Uterus (tissue), 4 donors: Measurements from ENCODE around the gene SH2B3. TPM values are rescaled to one million over a fixed set of nuclear protein-coding genes. Genes with fewer than 3 reads are reported as not detected.
A peak's percentile ranks its signal among the peaks of the same experiment; 100 is the strongest.
"Not testable (repeated sequence)": the region's sequence is repeated elsewhere in the genome, so short reads cannot be mapped to it uniquely, and the experiment has no call there.

Experiments used
- DNase-seq, 2 donors: peaks; one replicate each; pipeline ENCODE4 v3.0.0-alpha.2; 2019 to 2020
- H3K27ac ChIP-seq, 2 donors: fragments of 200-600 bp; sonication (generic); 1 replicate in 1 of 2; 2 replicates in 1 of 2; pipeline ENCODE4 v1.5.1; 2016 to 2018
- H3K27me3 ChIP-seq, 2 donors: fragments of 200-600 bp; sonication (generic); one replicate each; pipeline ENCODE4 v1.5.1; 2018 to 2019; ENCODE audit warnings: control low read depth in 1 of 2
- H3K36me3 ChIP-seq, 2 donors: fragments of 200-600 bp; sonication (generic); one replicate each; pipeline ENCODE4 v1.5.1; 2019; ENCODE audit warnings: control low read depth in 1 of 2
- H3K4me1 ChIP-seq, 2 donors: fragments of 200-600 bp; sonication (generic); one replicate each; pipeline ENCODE4 v1.5.1; 2018 to 2019; ENCODE audit warnings: control low read depth in 1 of 2
- H3K4me3 ChIP-seq, 2 donors: fragments of 200-600 bp; sonication (generic); 1 replicate in 1 of 2; 2 replicates in 1 of 2; pipeline ENCODE4 v1.5.1; 2018 to 2019; ENCODE audit warnings: mild to moderate bottlenecking in 1 of 2
- H3K9me3 ChIP-seq, 2 donors: fragments of 200-600 bp; sonication (generic); one replicate each; pipeline ENCODE4 v1.5.1; 2019; ENCODE audit warnings: control low read depth in 1 of 2
- POLR2A ChIP-seq, 2 donors: fragments of 450-650 bp; IDR thresholded peaks; one replicate each; pipeline ENCODE4 v1.6.1; 2016; ENCODE audit warnings: antibody characterized with exemption in 2 of 2, mild to moderate bottlenecking in 1 of 2, moderate library complexity in 1 of 2
- intact Hi-C: fragments of 100-400 bp; cut with DNase I; formaldehyde crosslinking; loops from one replicate; pipeline ENCODE4 v1.15.1; 2023; ENCODE audit warnings: low total_unique reads
- total RNA-seq, 4 donors: library from RNA; depleted of rRNA in 3 of 4; stranded (reverse); fragments of >200 nt in 3 of 4; gene quantifications; one replicate each; pipeline versions ENCODE4 v1.1.0 to v1.2.4, GENCODE V29; 2014 to 2023
- TF ChIP-seq, protein P1 (sequence below), 4 experiments: fragments of 200-600 bp in 2 of 4; fragments of 450-650 bp in 2 of 4; sonication (generic) in 2 of 4; IDR thresholded peaks; one replicate each; pipeline ENCODE4 v1.5.1; 2016 to 2019; ENCODE audit warnings: antibody characterized with exemption in 4 of 4, mild to moderate bottlenecking in 2 of 4, moderate library complexity in 1 of 4
- donor health status: DM: yes; HTN: yes; CAD: no.

Gene SH2B3
- total RNA-seq, 4 donors from 2014 or later: 11.8 to 31.3 (median 21.8) TPM

DNA sequence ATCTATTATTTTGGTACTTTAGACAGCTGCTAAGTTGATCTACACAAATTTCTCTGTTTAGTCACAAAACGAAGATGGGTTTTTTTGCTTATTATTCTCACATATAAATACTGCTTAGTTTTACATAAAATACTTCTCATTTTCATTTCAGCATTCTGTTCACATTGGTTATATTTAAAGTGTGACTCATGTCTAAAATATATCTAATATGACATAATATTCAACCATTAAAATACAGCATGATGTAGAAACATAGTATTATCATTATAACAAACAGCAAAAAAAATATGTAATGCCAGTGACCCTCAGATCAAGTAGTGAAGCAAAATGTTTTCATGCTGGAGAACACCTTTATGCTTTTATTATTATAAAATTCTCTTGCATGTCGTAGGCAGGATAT lies 63.7 kb downstream of the SH2B3 start:
- H3K27me3 ChIP-seq: no peaks in the 10 kb centered on the region
- no peak overlapping the region for H3K27ac ChIP-seq
- TF ChIP-seq, protein P1, sequence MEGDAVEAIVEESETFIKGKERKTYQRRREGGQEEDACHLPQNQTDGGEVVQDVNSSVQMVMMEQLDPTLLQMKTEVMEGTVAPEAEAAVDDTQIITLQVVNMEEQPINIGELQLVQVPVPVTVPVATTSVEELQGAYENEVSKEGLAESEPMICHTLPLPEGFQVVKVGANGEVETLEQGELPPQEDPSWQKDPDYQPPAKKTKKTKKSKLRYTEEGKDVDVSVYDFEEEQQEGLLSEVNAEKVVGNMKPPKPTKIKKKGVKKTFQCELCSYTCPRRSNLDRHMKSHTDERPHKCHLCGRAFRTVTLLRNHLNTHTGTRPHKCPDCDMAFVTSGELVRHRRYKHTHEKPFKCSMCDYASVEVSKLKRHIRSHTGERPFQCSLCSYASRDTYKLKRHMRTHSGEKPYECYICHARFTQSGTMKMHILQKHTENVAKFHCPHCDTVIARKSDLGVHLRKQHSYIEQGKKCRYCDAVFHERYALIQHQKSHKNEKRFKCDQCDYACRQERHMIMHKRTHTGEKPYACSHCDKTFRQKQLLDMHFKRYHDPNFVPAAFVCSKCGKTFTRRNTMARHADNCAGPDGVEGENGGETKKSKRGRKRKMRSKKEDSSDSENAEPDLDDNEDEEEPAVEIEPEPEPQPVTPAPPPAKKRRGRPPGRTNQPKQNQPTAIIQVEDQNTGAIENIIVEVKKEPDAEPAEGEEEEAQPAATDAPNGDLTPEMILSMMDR (IDR thresholded peaks at IDR 0.05): no peak
- TF ChIP-seq POLR2A (IDR thresholded peaks at IDR 0.05): no peak
- no peaks in the 10 kb centered on the region for H3K4me1 ChIP-seq
- no peaks in the 10 kb centered on the region for H3K36me3 ChIP-seq
- no peaks in the 10 kb centered on the region for H3K9me3 ChIP-seq
- DNase-seq: no peak
- intact Hi-C loops: no loop called here
- no peak overlapping the region for H3K4me3 ChIP-seq

DNA sequence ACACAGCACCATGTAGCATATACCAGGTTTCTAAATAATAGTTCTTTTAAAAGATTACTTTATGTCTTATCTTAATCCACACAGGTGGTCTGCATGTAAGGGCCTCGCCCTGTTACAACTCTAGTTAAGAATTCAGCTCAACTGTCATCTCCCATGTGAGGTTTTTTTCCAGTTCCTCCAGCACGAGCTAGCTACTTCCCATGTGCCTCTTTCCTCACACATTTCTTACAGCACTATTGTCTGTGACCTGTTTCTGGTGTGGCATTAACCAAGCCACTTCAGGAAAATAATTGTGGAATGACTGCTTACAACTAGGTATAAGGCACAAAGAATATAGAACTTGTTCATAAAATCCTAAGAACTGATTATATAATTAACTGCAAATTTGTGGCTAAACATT lies 65.5 kb downstream of the SH2B3 start:
- Histone ChIP-seq H3K27me3 (no peaks in the 10 kb centered on the region), H3K4me1 (no peaks in the 10 kb centered on the region), H3K36me3 (no peaks in the 10 kb centered on the region), H3K4me3 (no peak overlapping the region), H3K27ac (no peak overlapping the region), H3K9me3 (no peaks in the 10 kb centered on the region)
- intact Hi-C loops: no loop called here
- no peak for DNase-seq
- no peak for TF ChIP-seq POLR2A (IDR thresholded peaks at IDR 0.05)
- TF ChIP-seq, protein P1 (IDR thresholded peaks at IDR 0.05): no peak

DNA sequence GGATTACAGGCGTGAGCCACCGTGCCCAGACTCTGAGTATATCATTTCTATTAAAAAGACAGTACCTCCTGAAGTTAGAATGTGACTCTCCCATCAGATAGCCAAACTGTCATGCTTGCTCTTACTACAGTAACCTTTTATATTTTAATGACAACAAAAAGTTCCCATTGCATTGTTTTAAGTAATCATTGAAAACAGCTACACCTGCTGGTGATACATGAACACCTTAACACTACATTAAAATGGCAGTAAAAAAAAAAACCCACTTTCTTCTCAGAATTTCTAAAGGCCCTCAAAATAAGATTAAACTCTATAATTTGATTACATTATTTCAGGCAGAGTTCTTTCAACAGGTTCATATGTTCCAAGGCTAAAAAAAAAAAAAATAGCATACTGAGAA lies 76.7 kb downstream of the SH2B3 start:
- no peak for DNase-seq
- TF ChIP-seq POLR2A (IDR thresholded peaks at IDR 0.05): no peak
- TF ChIP-seq, protein P1 (IDR thresholded peaks at IDR 0.05): peak in 1 of 4 experiments; percentile 7
- intact Hi-C loops: no loop called here
- Histone ChIP-seq H3K9me3 (no peaks in the 10 kb centered on the region), H3K4me3 (no peak overlapping the region), H3K36me3 (no peaks in the 10 kb centered on the region), H3K27ac (no peak overlapping the region), H3K27me3 (no peaks in the 10 kb centered on the region), H3K4me1 (no peaks in the 10 kb centered on the region)

DNA sequence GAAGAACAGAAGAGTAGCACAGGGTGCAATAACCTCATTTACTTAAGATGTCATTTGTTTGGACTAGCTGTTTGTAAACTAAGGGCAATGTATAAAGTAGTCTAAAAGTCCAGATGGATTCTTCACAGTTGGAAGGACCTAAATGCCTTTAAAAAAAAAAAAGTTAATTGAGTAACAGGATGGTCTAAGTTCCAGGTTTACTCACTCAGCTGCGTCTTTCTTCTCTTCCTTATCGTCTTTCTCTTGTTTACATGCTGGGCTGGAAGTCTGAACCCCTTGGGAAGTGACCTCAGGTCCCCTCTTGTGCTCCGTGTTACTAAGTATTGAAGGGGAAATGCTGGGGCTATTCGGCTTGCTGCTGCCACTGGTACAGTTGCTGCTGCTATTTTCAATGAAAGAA lies 82.5 kb downstream of the SH2B3 start:
- Histone ChIP-seq H3K36me3 (no peaks in the 10 kb centered on the region), H3K9me3 (no peaks in the 10 kb centered on the region), H3K27me3 (no peaks in the 10 kb centered on the region), H3K27ac (peak overlapping the region in 1 of 2 donors; percentile 43), H3K4me3 (no peak overlapping the region), H3K4me1 (no peaks in the 10 kb centered on the region)
- DNase-seq: peak; percentile 36 to 37
- no peak for TF ChIP-seq POLR2A (IDR thresholded peaks at IDR 0.05)
- TF ChIP-seq, protein P1 (IDR thresholded peaks at IDR 0.05): no peak
- intact Hi-C loops: no loop called here

DNA sequence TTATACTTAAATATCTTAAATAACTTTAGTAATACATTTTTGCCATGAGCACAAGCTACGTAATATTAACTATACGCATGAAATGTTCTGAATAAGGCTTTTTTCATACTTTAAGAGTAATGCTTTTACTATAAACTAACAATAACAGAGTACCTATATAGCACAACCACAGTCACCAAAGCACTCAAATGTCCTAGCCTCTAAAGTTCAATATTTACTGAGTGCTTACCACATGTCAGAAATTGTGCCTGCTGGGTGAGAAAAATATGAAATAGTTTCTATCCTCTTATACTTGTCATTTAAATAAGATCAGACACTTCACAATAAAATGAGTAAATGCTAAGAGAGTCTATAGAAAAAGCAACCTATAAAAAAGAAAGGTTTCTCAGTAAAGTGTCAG lies 83.1 kb downstream of the SH2B3 start:
- intact Hi-C loops: no loop called here
- DNase-seq: no peak
- H3K27me3 ChIP-seq: no peaks in the 10 kb centered on the region
- H3K4me1 ChIP-seq: no peaks in the 10 kb centered on the region
- TF ChIP-seq, protein P1 (IDR thresholded peaks at IDR 0.05): no peak
- no peak for TF ChIP-seq POLR2A (IDR thresholded peaks at IDR 0.05)
- H3K4me3 ChIP-seq: no peak overlapping the region
- H3K27ac ChIP-seq: no peak overlapping the region
- no peaks in the 10 kb centered on the region for H3K36me3 ChIP-seq
- no peaks in the 10 kb centered on the region for H3K9me3 ChIP-seq

DNA sequence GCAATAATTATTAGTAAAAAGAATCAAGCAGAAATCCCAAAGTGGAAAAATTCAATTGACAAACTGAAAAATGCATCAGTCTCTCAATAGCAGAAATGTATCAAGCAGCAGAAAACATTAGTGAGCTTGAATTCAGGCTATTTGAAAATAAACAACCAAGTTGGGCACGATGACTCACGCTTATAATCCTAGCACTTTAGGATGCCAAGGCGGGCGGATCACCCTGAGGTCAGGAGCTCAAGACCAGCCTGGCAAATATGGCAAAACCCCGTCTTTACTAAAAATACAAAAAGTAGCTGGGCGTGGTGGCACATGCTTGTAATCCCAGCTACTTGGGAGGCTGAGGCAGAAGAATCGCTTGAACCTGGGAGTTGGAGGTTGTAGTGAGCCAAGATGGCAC lies 87.3 kb downstream of the SH2B3 start:
- H3K27me3 ChIP-seq, H3K4me3 ChIP-seq, H3K9me3 ChIP-seq, H3K4me1 ChIP-seq, DNase-seq, H3K27ac ChIP-seq, H3K36me3 ChIP-seq, intact Hi-C loops: not testable (repeated sequence)
